Measurements from ENCODE around the gene MIEF2.

- TF ChIP-seq CTCF (conservative IDR thresholded peaks at IDR 0.05) (no peak), EZH2 (IDR thresholded peaks at IDR 0.05; ENCODE audit: low read depth) (no peak)
Observed at GRCh38 chr17:18250708-18251107, 9.8 kb upstream of the MIEF2 start.
